ENCODE measurements around the gene LIN28A.

DNA sequence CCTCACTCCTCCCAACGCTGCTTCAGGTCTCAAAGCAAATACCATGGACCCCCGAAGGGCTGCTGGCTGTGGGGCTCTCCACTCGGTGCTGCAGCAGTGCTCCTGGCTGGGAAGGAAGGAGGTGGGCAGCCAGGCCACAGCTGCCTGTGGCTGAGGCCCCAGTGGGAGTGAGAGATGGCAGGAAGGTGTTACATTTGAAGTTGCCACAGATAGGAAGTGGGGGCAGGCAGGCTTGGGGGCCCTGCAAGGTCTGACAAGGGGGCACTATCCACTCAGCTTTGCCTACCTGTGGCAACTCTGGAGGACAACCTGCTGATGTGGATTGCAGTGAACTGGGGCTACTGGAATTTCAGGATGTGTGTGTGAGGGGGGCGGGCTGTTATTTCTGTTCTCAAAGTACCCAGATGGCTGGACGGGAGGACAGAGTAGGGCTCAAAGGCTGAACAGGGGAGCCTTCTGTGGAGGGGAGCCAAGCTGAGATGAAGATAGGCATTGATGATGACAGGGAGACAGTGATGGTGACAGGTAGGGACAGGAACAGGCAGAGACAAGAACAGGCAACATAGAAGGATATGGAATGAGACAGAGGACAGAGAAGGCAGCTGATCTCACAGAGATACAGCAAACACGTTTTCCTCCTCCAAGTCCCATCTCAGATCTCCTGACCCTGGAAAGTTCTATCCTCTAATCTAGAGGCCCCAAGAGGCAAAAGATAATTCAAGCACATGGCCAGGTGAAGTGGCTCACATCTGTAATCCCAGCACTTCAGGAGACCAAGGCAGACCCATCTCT is 39.8 kb upstream of the LIN28A start:
- TF ChIP-seq JUND (IDR thresholded peaks at IDR 0.05), result no peak
- TF ChIP-seq, protein P1, sequence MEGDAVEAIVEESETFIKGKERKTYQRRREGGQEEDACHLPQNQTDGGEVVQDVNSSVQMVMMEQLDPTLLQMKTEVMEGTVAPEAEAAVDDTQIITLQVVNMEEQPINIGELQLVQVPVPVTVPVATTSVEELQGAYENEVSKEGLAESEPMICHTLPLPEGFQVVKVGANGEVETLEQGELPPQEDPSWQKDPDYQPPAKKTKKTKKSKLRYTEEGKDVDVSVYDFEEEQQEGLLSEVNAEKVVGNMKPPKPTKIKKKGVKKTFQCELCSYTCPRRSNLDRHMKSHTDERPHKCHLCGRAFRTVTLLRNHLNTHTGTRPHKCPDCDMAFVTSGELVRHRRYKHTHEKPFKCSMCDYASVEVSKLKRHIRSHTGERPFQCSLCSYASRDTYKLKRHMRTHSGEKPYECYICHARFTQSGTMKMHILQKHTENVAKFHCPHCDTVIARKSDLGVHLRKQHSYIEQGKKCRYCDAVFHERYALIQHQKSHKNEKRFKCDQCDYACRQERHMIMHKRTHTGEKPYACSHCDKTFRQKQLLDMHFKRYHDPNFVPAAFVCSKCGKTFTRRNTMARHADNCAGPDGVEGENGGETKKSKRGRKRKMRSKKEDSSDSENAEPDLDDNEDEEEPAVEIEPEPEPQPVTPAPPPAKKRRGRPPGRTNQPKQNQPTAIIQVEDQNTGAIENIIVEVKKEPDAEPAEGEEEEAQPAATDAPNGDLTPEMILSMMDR (IDR thresholded peaks at IDR 0.05; ENCODE audit: low read depth, low read length, missing input control), result no peak
- no peak for TF ChIP-seq FOXA1 (IDR thresholded peaks at IDR 0.05)
- TF ChIP-seq YY1 (IDR thresholded peaks at IDR 0.05), result no peak

Data from liver (tissue), 3 donors.